ENCODE results near the gene SEZ6L. TPM values are rescaled to one million over a fixed set of nuclear protein-coding genes. Genes with fewer than 3 reads are reported as not detected.

Gene SEZ6L
- polyA plus RNA-seq, 1 donor (not counting 4 experiments of a cell fraction or from before 2014, with no cell fraction given): not detected

GRCh38 chr22:26432619-26433311 is 263.5 kb downstream of the SEZ6L start:
- Histone ChIP-seq H3K36me3 (ENCODE audit: control insufficient read depth in 2 of 2, extremely low read depth in 1 of 2, insufficient read depth in 2 of 2, low read length in 2 of 2) (peaks cover 0 to 7% of the 10 kb centered on the region in 2 experiments), H4K20me1 (ENCODE audit: control insufficient read depth, extremely low read depth, insufficient read depth, low read length) (no peaks in the 10 kb centered on the region), H3K9me3 (ENCODE audit: control insufficient read depth, low read depth, low read length) (no peaks in the 10 kb centered on the region), H3K27ac (ENCODE audit: control insufficient read depth, insufficient read depth, low read length) (no peak overlapping the region), H3K4me2 (ENCODE audit: control insufficient read depth, extremely low read depth, insufficient read depth, low read depth, low read length) (no peak overlapping the region), H3K9ac (ENCODE audit: control insufficient read depth, extremely low read depth, insufficient read depth, low read length) (no peak overlapping the region), H3K79me2 (ENCODE audit: control insufficient read depth, insufficient read depth, low read length) (no peaks in the 10 kb centered on the region), H3K9me1 (ENCODE audit: control insufficient read depth, extremely low read depth, insufficient read depth, low read length) (no peaks in the 10 kb centered on the region), H3K27me3 (ENCODE audit: control insufficient read depth, extremely low read depth, insufficient read depth, low read length) (no peaks in the 10 kb centered on the region), H2AFZ (ENCODE audit: control insufficient read depth, low read length) (no peak overlapping the region), H3K4me3 (ENCODE audit: control insufficient read depth in 2 of 3, extremely low read depth in 1 of 3, insufficient read depth in 2 of 3, low read depth in 1 of 3, low read length in 3 of 3) (no peak overlapping the region), H3K4me1 (ENCODE audit: control insufficient read depth, extremely low read depth, insufficient read depth, low read length) (peaks cover 9% of the 10 kb centered on the region)
- DNase-seq (ENCODE audit: low read depth, low spot score) (no peak), FAIRE-seq (no peak)
- dilution Hi-C loops (cut with MboI; ENCODE audit: extremely low pct_ligation_motif_present, low sequenced_read_pairs): no loop called here
- TF ChIP-seq CTCF (optimal IDR thresholded peaks at IDR 0.05 in 1 of 3, IDR thresholded peaks at IDR 0.05 in 1 of 3, conservative IDR thresholded peaks at IDR 0.05 in 1 of 3; ENCODE audit: extremely low read depth in 1 of 3, insufficient read depth in 2 of 3, low read length in 3 of 3) (no peak), EZH2 (IDR thresholded peaks at IDR 0.05; ENCODE audit: low read length) (no peak)

Small RNA genes lying within 50 kb of the gene (small RNA-seq; reads per million reads assigned to genes)
- gene RNA5SP495 (ENCODE audit: insufficient read length in 3 of 3, low read depth in 3 of 3, low replicate concordance in 1 of 3): 0 to 0.33 (median 0.07) reads per million in 3 experiments
